ENCODE measurements around the gene VDR.

Gene VDR

GRCh38 chr12:47835831-47836155 is 69.0 kb downstream of the VDR start:
- H3K79me2 ChIP-seq (ENCODE audit: control insufficient read depth, low read length), result peaks cover 2% of the 10 kb centered on the region
- no peaks in the 10 kb centered on the region for H3K9me3 ChIP-seq (ENCODE audit: control insufficient read depth, insufficient read depth, low read length)
- peak overlapping the region; percentile 94 for H3K4me2 ChIP-seq (ENCODE audit: low read length)
- peaks cover 80% of the 10 kb centered on the region for H3K4me1 ChIP-seq (ENCODE audit: control insufficient read depth, low read length)
- H3K27me3 ChIP-seq (ENCODE audit: control insufficient read depth, low read length), result no peaks in the 10 kb centered on the region
- H3K36me3 ChIP-seq (ENCODE audit: control insufficient read depth, low read length), result no peaks in the 10 kb centered on the region; the same call in 1 of the 2 replicates
- no peaks in the 10 kb centered on the region for H4K20me1 ChIP-seq (ENCODE audit: control insufficient read depth, insufficient read depth, low read depth, low read length)
- peak overlapping the region; percentile 92 for H3K27ac ChIP-seq (ENCODE audit: low read depth, low read length)
- no peaks in the 10 kb centered on the region for H3K9me2 ChIP-seq (replicated peaks; ENCODE audit: control insufficient read depth, low read length)
- peak overlapping the region; percentile 76 for H3K4me3 ChIP-seq (ENCODE audit: low read length)
- TF ChIP-seq EZH2phosphoT487 (IDR thresholded peaks at IDR 0.05; ENCODE audit: borderline replicate concordance, low read length), result no peak
- TF ChIP-seq CTCF (IDR thresholded peaks at IDR 0.05; ENCODE audit: low read depth, low read length, poor library complexity, severe bottlenecking), result no peak
- peaks cover 60% of the 10 kb centered on the region for H3F3A ChIP-seq (ENCODE audit: control insufficient read depth, insufficient read depth)

GRCh38 chr12:47835006-47835830 is 69.6 kb downstream of the VDR start:
- H3K79me2 ChIP-seq (ENCODE audit: control insufficient read depth, low read length), result peaks cover 5% of the 10 kb centered on the region
- no peaks in the 10 kb centered on the region for H3K27me3 ChIP-seq (ENCODE audit: control insufficient read depth, low read length)
- H3K9me2 ChIP-seq (replicated peaks; ENCODE audit: control insufficient read depth, low read length), result no peaks in the 10 kb centered on the region
- no peaks in the 10 kb centered on the region for H4K20me1 ChIP-seq (ENCODE audit: control insufficient read depth, insufficient read depth, low read depth, low read length)
- peak overlapping the region; percentile 76 for H3K4me3 ChIP-seq (ENCODE audit: low read length)
- peak overlapping the region; percentile 94 for H3K4me2 ChIP-seq (ENCODE audit: low read length)
- TF ChIP-seq EZH2phosphoT487 (IDR thresholded peaks at IDR 0.05; ENCODE audit: borderline replicate concordance, low read length), result no peak
- no peaks in the 10 kb centered on the region; the same call in 1 of the 2 replicates for H3K36me3 ChIP-seq (ENCODE audit: control insufficient read depth, low read length)
- H3K9me3 ChIP-seq (ENCODE audit: control insufficient read depth, insufficient read depth, low read length), result no peaks in the 10 kb centered on the region
- peak overlapping the region; percentile 92 for H3K27ac ChIP-seq (ENCODE audit: low read depth, low read length)
- H3K4me1 ChIP-seq (ENCODE audit: control insufficient read depth, low read length), result peaks cover 86% of the 10 kb centered on the region
- peaks cover 60% of the 10 kb centered on the region for H3F3A ChIP-seq (ENCODE audit: control insufficient read depth, insufficient read depth)

DNA sequence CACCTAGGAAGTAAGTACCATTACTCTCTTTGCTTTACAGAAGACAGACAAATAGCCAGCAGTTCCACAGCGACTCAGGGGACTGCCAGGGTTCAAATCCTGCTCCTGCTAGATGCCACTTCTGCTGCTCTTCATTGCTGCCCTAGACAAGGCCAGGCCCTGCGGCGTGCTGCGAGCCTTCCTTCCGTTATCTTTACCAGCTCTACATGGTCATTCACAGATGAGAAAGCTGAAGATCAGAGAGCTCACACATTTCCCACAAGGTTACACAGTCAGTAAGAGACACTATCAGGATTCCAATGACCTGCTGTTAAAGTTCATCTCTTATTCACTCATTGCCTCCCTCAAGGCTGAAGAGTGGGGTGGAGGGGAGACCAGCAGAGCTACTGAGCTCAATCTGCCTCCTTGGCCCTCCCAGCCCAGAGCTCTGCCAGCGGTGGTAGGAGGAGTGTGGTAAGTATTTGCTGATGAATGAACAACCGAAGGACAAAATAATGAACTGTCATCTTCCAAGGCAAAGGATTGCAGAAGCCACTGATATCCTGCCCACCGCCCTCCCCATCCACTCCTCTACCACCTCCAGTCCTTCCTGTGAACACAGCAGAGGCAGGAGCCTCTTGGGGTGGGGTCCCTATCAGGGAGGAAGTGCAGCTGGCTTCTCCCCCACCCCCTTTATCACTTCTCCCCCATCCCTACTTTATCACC is 70.4 kb downstream of the VDR start:
- Histone ChIP-seq H3K4me2 (ENCODE audit: low read length) (peak overlapping the region; percentile 94), H3K4me1 (ENCODE audit: control insufficient read depth, low read length) (peaks cover 95% of the 10 kb centered on the region)

More for the DNA sequence above, 70.4 kb downstream of the VDR start:
- Histone ChIP-seq H3K27me3 (ENCODE audit: control insufficient read depth, low read length) (no peaks in the 10 kb centered on the region), H3K9me2 (replicated peaks; ENCODE audit: control insufficient read depth, low read length) (no peaks in the 10 kb centered on the region), H3K9me3 (ENCODE audit: control insufficient read depth, insufficient read depth, low read length) (no peaks in the 10 kb centered on the region), H3F3A (ENCODE audit: control insufficient read depth, insufficient read depth) (peaks cover 62% of the 10 kb centered on the region), H3K79me2 (ENCODE audit: control insufficient read depth, low read length) (peaks cover 5% of the 10 kb centered on the region), H3K27ac (ENCODE audit: low read depth, low read length) (peak overlapping the region; percentile 92), H4K20me1 (ENCODE audit: control insufficient read depth, insufficient read depth, low read depth, low read length) (no peaks in the 10 kb centered on the region), H3K4me3 (ENCODE audit: low read length) (peak overlapping the region; percentile 76), H3K36me3 (ENCODE audit: control insufficient read depth, low read length) (no peaks in the 10 kb centered on the region; the same call in 1 of the 2 replicates)
- TF ChIP-seq EZH2phosphoT487 (IDR thresholded peaks at IDR 0.05; ENCODE audit: borderline replicate concordance, low read length), result no peak
- TF ChIP-seq CTCF (IDR thresholded peaks at IDR 0.05; ENCODE audit: low read depth, low read length, poor library complexity, severe bottlenecking), result no peak
